Spleen (tissue), 13 donors: ENCODE data around the gene SAA2. TPM values are rescaled to one million over a fixed set of nuclear protein-coding genes. Genes with fewer than 3 reads are reported as not detected.

Experiments
- DNase-seq: peaks from one replicate; pipeline ENCODE4 v3.0.0-alpha.2; 2020
- H3K27ac ChIP-seq, 8 donors: fragments of 200-600 bp; sonication (generic) in 7 of 8; 1 replicate in 4 of 8; 2 replicates in 4 of 8; pipeline versions ENCODE4 v1.5.0 to v1.8.0; 2016 to 2021; ENCODE audit warnings: inconsistent platforms in 4 of 8, mild to moderate bottlenecking in 4 of 8, moderate library complexity in 1 of 8
- H3K27me3 ChIP-seq, 7 donors: fragments of 200-600 bp; sonication (generic) in 6 of 7; replicated peaks in 1 of 7; 1 replicate in 4 of 7; 2 replicates in 3 of 7; pipeline versions ENCODE4 v1.5.0 to v1.8.0; 2016 to 2021; ENCODE audit warnings: inconsistent platforms in 3 of 7, mild to moderate bottlenecking in 1 of 7
- H3K36me3 ChIP-seq, 6 donors: fragments of 200-600 bp; sonication (generic) in 5 of 6; 1 replicate in 4 of 6; 2 replicates in 2 of 6; pipeline versions ENCODE4 v1.5.0 to v1.8.0; 2016 to 2021; ENCODE audit warnings: inconsistent platforms in 2 of 6
- H3K4me1 ChIP-seq, 6 donors: fragments of 200-600 bp; sonication (generic) in 5 of 6; 1 replicate in 3 of 6; 2 replicates in 3 of 6; pipeline versions ENCODE4 v1.5.0 to v1.8.0; 2016 to 2021; ENCODE audit warnings: inconsistent platforms in 3 of 6
- H3K4me3 ChIP-seq, 8 donors: fragments of 200-600 bp; sonication (generic) in 7 of 8; 1 replicate in 4 of 8; 2 replicates in 4 of 8; pipeline versions ENCODE4 v1.5.0 to v1.8.0; 2016 to 2021; ENCODE audit warnings: inconsistent platforms in 4 of 8, mild to moderate bottlenecking in 4 of 8, moderate library complexity in 2 of 8
- H3K9me3 ChIP-seq, 8 donors: fragments of 200-600 bp; sonication (generic) in 7 of 8; 1 replicate in 4 of 8; 2 replicates in 4 of 8; pipeline versions ENCODE4 v1.5.0 to v1.8.0; 2016 to 2021; ENCODE audit warnings: inconsistent platforms in 4 of 8
- CTCF ChIP-seq, 11 experiments: fragments of 200-600 bp in 7 of 11; fragments of 450-650 bp in 4 of 11; sonication (generic) in 4 of 11; IDR thresholded peaks in 8 of 11; conservative IDR thresholded peaks in 3 of 11; 1 replicate in 7 of 11; 2 replicates in 4 of 11; pipeline versions ENCODE4 v1.4.0 to v1.8.0; 2016 to 2021; ENCODE audit warnings: antibody characterized with exemption in 11 of 11, inconsistent platforms in 4 of 11, mild to moderate bottlenecking in 1 of 11
- POLR2A ChIP-seq, 3 donors: fragments of 450-650 bp; IDR thresholded peaks; one replicate each; pipeline ENCODE4 v1.5.1; 2017; ENCODE audit warnings: antibody characterized with exemption in 3 of 3, mild to moderate bottlenecking in 1 of 3
- POLR2AphosphoS5 ChIP-seq, 3 donors: sonication (generic); formaldehyde crosslinking; IDR thresholded peaks; one replicate each; pipeline ENCODE4 v1.5.1; 2017; ENCODE audit warnings: antibody characterized with exemption in 3 of 3
- WGBS, 5 donors: extraction: QIAGEN DNeasy Blood & Tissue Kit in 3 of 5; methylation state at CpG; one replicate each; pipeline versions ENCODE4 v1.1.5 to v1.1.7; 2013 to 2018; 5-methylcytosine and 5-hydroxymethylcytosine counted together
- intact Hi-C: fragments of 100-400 bp; cut with DNase I; formaldehyde crosslinking; loops from one replicate; pipeline ENCODE4 v1.15.0; 2023; ENCODE audit warnings: low total_unique reads
- long read RNA-seq, 2 donors: transcript quantifications; one replicate each; lab custom pipeline, GENCODE V29; 2026
- polyA plus RNA-seq, 3 donors: library from polyadenylated mRNA; stranded (reverse); fragments of 200-250 nt; gene quantifications; one replicate each; pipeline ENCODE4 v1.2.1, GENCODE V29; 2013
- total RNA-seq, 7 donors: library from RNA; depleted of rRNA in 3 of 7; stranded (reverse); fragments of >200 nt in 3 of 7; fragmentation: NEBNext Ultra II Directional in 4 of 7; extraction: Animal tissue kit (Norgen Biotek cat#: 25700) in 4 of 7; gene quantifications; one replicate each; pipeline versions ENCODE4 v1.1.0 to v1.2.1, GENCODE V29; 2016 to 2021
- donor health status: healthy with polysubstance abuse.
- donor health status: DM: no; HTN: no; CAD: no; lungs with moderate emphysema.
- donor health status: DM: no; HTN: no; CAD: no.
- donor health status: Bipolar disorder and iron deficiency.
- donor health status: healthy.
- donor health status: DM: no; HTN: no; CAD: no.
- donor health status: DM: yes; HTN: yes; CAD: no.

The SAA2 gene
- 1 to 10 TPM in 1 of 7 donors, under 1 TPM in 1, not detected in 5; 0.49 to 3.2 TPM for total RNA-seq
- 10 to 100 TPM in 1 of 3 donors, under 1 TPM in 2; 0.19 to 13.1 (median 0.50) TPM for polyA plus RNA-seq
- long read RNA-seq, donor 1, result 0 reads
- long read RNA-seq, donor 2, result 0 reads

DNA sequence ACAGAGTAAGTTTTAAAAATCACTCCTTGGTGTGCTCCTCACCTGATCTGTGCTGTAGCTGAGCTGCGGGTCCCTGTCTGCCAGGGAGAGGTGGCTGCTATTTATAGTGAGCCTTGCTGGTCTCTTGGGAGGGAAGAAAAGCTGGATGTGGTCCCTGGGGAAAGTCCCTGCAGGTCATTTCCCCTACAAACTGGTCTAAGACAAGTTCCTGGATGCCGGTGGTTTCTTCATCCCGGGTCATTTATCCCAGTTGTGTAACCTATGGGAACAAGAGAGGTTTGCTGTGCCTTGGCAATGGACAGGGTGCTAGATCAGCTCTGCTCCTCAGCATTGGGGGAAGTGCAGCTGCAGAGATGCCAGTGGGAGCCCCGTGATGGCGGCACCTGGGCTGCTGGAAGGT, at the start of gene SAA2:
SAA2 (minus strand) TSS at position 108 of the 400 bp plus-strand sequence. CDS start 657 bp downstream, outside the sequence.
- peaks cover 0 to 3% (median 0%) of the 10 kb centered on the region in 8 donors for H3K9me3 ChIP-seq
- H3K36me3 ChIP-seq, result no peaks in the 10 kb centered on the region
- no peaks in the 10 kb centered on the region for H3K27me3 ChIP-seq
- peaks cover 0 to 10% (median 0%) of the 10 kb centered on the region in 6 donors for H3K4me1 ChIP-seq
- no peak within 1 kb of the TSS for H3K27ac ChIP-seq
- H3K4me3 ChIP-seq, result no peak within 1 kb of the TSS
- WGBS, 5 donors, result 66 to 75% (median 72%) methylated on average over 5 of the region's 5 CpGs
- no peak for DNase-seq
- intact Hi-C loops, result no loop called here
- TF ChIP-seq POLR2A (IDR thresholded peaks at IDR 0.05) (no peak), CTCF (IDR thresholded peaks at IDR 0.05 in 8 of 11, conservative IDR thresholded peaks at IDR 0.05 in 3 of 11) (no peak), POLR2AphosphoS5 (IDR thresholded peaks at IDR 0.05) (no peak)

- Histone ChIP-seq H3K27ac (no peak overlapping the region), H3K4me3 (no peak overlapping the region), H3K36me3 (peaks cover 9 to 100% (median 88%) of the 10 kb centered on the region in 6 donors), H3K27me3 (no peaks in the 10 kb centered on the region), H3K9me3 (no peaks in the 10 kb centered on the region), H3K4me1 (no peaks in the 10 kb centered on the region)
- intact Hi-C loops, result no loop called here
- 95 to 99% (median 97%) methylated on average over 2 of the region's 2 CpGs for WGBS, 5 donors
- TF ChIP-seq POLR2AphosphoS5 (IDR thresholded peaks at IDR 0.05), result no peak
- DNase-seq, result no peak
Observed at GRCh38 chr11:18295316-18295715, 46.8 kb upstream of the SAA2 start.

- H3K36me3 ChIP-seq, result peaks cover 9 to 100% (median 88%) of the 10 kb centered on the region in 6 donors
- H3K4me1 ChIP-seq, result no peaks in the 10 kb centered on the region
- no peak for DNase-seq
- no peaks in the 10 kb centered on the region for H3K9me3 ChIP-seq
- TF ChIP-seq POLR2AphosphoS5 (IDR thresholded peaks at IDR 0.05) (no peak), POLR2A (IDR thresholded peaks at IDR 0.05) (no peak), CTCF (IDR thresholded peaks at IDR 0.05 in 8 of 11, conservative IDR thresholded peaks at IDR 0.05 in 3 of 11) (no peak)
- intact Hi-C loops, result no loop called here
- H3K27ac ChIP-seq, result no peak overlapping the region
- WGBS, 5 donors, result 87 to 96% (median 92%) methylated on average over 5 of the region's 5 CpGs
- H3K4me3 ChIP-seq, result no peak overlapping the region
- H3K27me3 ChIP-seq, result no peaks in the 10 kb centered on the region
Observed at GRCh38 chr11:18294862-18295261, 46.4 kb upstream of the SAA2 start.

DNA sequence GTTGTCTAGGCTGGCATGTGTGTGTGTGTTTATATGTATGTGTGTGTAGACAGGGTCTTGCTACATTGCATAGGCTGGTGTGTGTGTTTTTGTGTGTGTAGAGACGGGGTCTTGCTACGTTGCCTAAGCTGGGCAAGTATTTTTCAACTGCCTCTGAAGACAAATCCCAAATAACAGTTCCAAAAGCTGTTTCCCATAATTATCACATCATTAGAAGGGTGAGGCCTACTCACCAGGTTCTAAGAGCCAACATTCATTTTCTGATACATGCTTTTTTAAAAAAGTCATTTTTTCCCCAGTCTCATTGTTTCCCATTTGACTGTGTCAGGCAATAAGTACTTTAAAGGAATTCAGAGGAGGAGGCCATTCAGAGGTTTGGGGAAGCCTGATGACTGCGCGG, 40.4 kb upstream of the SAA2 start:
- WGBS, 5 donors, result 87 to 99% (median 97%) methylated on average over 4 of the region's 4 CpGs

More for the DNA sequence above, 40.4 kb upstream of the SAA2 start:
- H3K4me1 ChIP-seq, result no peaks in the 10 kb centered on the region
- no peak for DNase-seq
- H3K9me3 ChIP-seq, result no peaks in the 10 kb centered on the region
- intact Hi-C loops, result no loop called here
- TF ChIP-seq POLR2A (IDR thresholded peaks at IDR 0.05) (no peak), CTCF (IDR thresholded peaks at IDR 0.05 in 8 of 11, conservative IDR thresholded peaks at IDR 0.05 in 3 of 11) (no peak), POLR2AphosphoS5 (IDR thresholded peaks at IDR 0.05) (no peak)
- H3K27me3 ChIP-seq, result no peaks in the 10 kb centered on the region
- peaks cover 3 to 100% (median 79%) of the 10 kb centered on the region in 6 donors for H3K36me3 ChIP-seq
- H3K4me3 ChIP-seq, result no peak overlapping the region
- no peak overlapping the region for H3K27ac ChIP-seq
